NCI-H345 treated with DMSO at 0.1 percent for 48 hours (cell line): ENCODE data around the gene PARVB.
"Not testable (repeated sequence)": the region's sequence is repeated elsewhere in the genome, so short reads cannot be mapped to it uniquely, and the experiment has no call there.

Experiments used
- DNase-seq: peaks from one replicate; lab custom pipeline; 2025; ENCODE audit not compliant: unreplicated experiment; lab: John Stamatoyannopoulos, UW

Gene PARVB

DNA sequence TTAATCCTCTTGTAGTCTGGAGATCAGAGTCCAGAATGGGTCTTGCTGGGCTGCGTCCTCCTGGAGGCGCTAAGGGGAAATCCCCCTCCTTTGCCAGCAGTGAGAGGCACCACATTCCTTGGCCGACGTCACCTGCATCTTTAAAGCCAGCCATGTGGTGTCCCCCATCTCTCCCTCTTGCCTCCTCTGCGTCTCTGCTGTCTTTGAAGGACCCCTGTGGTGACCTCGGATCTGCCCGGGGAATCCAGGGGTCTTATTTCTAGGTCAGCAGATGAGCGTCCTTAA lies 27.2 kb upstream of the PARVB start:
- DNase-seq, result no peak

DNA sequence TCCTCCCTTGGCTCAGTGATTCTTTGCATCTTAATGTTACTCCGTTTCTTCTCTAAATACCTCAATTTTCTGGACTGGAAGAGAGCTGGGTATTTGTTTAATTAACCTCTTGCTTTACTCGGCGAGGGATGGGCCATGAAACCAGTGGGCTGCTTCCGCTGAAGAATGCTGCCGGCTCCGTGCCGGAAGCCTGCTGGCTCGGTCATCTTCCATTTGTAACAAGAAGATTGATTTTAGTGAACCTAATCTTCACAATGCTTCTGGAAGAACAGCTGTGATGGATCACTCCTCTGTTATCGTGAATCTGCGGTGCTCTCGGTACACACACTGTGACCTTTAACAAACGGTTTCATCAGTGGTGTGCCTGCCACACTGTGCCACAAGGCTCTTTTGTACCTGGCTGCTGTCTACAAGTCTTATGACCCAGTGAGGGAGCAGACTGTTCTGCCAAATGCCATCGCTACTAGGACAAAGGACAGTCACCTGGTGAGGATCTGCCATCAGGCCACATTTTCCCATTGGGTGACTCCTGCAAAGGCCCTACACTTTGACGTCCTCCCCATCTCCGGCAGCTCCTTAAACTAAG lies 25.3 kb upstream of the PARVB start:
- no peak for DNase-seq

DNA sequence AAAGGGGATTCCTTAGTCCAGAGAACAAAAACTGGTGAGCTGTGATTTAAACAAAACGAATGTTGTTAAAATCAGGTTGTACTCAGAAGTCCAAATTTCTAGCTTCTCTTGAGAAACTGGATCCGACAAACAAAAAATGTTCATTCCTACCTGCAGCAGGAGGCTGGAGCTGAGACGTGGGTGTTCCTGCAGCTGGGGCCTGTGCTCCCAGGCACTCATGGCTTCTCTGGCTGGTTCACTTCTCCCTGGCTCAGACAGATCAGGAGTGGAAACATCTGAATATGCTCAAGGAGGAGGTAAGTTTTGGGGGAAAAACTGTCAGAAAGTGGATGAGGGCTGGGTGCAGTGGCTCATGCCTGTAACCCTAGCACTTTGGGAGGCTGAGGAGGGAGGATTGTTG lies 24.7 kb upstream of the PARVB start:
- no peak for DNase-seq

DNA sequence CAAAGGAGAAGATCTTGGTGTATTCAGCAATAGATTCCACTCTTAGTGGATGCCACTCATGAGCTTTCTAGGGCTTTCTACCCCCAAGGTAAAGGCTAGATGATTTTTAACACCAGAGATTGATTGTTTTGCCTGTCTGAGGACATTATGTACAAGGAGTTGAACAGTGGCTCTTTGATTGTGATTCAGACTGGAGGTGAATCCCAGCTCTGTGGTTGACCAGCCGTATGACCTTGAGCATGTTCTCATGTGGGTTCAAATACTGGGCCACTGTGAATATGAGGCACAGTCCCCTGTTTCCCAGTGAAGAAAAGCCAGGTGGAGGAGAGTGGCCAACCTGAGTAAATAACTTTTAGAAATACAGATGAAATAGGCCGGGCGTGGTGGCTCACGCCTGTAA lies 24.0 kb upstream of the PARVB start:
- no peak for DNase-seq

DNA sequence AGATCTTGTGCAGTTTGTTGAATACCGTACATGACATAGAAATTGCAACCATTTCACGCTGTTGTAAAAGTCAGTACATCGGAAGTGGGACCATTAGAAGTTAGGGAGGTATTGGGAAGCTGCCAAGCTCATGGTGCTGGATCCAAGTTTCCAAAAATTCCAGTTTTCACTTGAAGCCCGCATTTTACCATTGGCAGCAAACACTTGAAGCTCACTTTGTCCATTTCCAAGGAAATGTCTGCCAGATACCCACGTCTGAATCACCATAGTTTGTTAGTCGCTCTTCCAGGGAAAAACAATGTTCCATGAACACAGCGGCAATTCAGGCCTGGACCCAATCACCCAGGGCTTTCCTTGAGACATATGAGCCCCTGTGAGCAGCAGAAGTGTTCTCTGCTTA lies 22.6 kb upstream of the PARVB start:
- no peak for DNase-seq

DNA sequence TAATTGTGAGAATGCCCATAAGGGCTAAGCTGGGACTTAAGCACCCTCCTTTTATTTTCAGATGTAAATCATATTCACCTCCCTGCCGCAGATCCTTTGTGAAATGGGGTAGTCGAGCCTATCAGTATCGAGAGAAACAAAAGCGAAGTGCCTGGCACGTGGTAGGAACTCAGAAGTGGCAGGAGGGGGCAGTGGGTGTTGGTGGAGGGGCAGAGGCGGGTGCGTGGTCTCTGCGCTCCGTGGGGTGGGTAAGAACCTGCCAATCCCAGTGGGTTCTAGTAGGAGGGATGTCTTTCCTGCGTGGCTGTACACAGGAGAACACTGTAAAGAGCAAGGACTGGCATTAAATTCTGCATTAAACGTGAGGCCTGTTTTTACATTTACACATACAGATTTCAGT lies 21.8 kb upstream of the PARVB start:
- no peak for DNase-seq

DNA sequence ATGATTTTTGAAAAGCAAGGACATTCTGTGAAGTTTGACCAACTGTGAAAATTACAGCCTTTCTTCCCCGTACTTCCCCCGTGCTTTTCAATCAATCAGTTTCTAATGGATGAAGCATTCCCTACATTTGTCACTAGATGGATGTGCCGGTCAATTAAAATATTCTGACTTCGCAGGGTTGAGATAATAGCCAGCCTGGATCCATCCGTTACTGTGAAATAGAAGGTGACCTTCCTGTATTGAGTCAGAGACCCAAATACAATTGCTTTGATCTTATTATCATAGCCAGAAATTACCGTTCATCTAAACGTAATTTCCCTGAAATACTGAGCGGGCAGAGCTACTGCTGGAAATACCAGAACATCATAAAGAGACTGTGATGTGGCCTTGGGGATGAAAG lies 21.1 kb upstream of the PARVB start:
- DNase-seq, result no peak

DNA sequence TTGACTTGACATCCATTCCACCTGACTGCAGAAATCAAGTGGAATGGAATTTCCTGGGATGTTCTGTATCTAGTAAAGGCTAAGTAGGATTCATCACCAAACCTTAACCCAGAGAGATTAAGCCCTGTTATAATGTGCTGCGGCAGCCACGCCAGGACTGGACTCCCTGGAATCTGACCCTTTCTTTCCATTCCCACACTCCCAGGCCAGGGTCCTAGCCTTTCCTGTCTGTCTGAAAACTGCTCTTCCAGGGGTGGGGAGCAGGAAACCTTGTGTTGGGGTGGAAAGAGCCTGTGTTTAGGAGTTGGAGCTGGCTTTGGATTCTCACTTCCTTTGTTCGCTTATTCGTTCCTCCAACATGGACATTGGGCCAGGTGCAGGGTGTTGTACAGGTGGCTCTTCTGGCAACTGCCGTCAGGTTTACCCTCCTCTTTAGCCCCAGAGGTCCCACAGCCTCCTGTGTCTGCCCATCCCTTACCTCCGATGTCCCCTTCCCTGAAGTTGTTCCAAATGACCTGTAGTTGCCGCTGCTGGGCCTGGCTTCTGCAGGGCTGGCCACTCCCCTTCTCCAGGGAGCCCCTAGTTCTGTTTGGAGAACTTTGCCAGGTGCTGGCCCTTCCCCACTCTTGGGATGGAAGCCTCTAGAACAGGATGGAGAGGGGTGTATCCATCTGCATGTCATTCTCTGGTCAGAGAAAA lies 20.5 kb upstream of the PARVB start:
- no peak for DNase-seq

DNA sequence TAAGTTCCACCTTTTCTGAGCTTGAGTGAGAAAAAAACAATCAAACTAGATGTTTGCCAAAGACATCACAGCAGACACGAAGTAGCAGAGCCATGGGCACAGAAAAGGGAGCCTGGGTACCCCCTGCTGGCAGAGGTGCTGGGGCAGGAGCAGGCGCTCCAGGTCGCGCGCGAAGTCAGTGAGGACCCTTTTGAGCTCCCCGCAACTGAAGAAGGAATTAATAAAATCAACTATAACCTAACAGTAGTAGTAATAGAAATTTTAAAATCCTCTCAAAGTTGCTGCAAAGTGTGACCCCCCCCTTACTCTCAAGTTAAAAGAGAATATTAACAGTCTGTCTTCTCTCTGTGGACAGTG lies 20.0 kb upstream of the PARVB start:
- no peak for DNase-seq

DNA sequence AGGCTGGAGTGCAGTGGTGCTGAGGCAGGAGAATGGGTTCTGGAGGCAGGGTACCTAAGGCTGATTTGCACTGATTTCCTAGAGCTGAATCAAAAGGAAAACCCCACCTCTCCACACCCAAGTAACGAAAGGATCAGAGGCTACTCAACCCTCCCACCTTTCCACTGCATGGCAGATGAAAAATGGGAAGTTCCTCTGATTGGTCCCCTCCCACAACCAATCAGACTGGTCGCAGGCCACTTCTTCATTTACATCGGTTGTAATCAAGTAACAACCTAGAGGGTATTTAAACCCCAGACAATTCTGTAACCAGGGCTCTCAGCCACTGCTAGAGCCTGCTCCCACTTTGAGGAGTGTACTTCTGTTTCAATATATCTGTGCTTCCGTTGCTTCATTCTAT lies 18.6 kb upstream of the PARVB start:
- no peak for DNase-seq

DNA sequence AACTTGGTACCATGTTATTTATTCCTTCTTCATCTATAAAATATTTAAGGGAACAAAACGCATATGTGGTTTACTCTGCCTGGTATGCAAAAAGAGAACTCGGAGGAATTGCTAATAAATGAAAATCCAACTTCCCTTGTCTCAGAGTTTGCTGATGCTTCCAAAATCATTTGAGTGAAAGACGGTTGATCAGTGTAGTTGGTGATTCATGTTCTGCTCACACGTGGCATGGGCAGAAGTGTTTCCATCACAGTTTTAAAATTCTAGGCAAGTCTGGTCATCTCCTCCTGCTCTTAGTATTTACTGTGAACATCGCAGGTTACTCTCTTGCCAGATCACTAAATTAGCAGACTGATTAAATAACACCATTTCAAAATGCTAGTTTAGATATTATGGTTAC lies 11.9 kb upstream of the PARVB start:
- no peak for DNase-seq

DNA sequence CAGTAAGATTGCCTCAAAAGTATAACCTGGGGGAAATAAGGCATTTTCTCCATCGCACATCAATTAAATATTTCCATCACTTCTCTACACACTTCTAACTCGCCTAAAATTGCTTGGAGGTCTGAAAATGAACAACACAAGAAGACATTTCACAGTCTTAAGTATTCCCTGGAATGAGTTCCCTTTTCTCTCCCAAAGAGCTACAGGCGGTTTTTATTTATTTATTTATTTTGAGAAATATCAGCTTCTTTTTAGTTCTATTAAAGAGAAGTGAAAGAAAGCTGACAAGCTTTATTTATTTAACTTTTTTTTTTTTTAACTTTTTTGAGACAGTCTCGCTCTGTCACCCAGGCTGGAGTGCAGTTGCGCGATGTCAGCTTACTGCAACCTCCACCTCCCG lies 11.5 kb upstream of the PARVB start:
- no peak for DNase-seq

DNA sequence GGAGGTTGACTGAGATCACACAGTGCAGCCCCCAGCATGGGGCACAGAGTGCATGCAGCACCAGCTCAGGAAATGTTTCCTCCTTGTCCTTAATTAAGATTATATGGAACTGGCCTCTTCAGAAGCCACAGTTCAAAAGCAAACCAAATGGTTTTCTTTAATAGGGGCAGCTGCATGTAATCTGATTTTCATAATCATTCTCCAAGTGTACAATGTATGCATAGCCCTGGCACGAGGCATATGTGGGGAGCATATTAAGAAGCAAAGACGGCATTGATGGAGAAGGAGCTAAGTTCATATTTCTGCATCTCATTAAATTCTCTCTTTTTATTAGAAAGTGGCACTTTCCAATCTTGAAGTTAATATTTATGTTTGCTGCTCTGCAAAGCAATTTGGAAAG lies 9.9 kb upstream of the PARVB start:
- no peak for DNase-seq

DNA sequence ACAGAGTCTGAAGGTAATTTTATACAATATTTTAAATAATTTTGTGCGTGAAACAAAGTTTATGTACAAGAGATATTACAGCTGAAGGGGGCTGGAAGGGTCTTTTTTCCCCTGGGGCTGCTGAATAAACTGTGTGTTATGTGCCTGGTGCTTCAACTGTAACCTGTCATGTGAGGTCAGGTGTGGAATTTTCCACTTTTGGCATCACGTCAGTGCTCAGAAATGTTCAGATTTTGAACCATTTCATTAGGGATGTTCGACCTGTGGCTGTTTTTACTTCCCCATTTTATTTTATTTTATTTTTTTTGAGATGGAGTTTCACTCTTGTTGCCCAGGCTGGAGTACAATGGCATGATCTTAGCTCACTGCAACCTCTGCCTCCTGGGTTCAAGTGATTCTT lies 7.5 kb upstream of the PARVB start:
- not testable (repeated sequence) for DNase-seq

DNA sequence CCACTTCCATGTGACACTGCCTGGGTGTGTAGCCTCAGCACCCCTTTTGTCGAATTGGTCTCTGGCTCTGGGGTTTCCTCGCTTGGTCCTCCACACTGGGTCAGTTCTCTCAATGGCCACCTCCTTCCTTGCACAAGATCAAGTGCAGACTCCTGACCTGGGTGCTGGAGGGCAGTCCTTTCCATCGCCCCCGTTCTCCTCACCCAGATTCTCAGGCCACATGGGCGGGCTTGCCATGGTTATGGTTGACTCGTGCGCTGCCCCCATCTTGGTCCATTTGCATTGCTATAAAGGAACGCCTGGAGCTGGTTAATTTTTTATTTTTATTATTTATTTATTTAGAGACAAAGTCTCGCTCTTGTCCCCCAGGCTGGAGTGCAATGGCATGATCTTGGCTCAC lies 5.5 kb upstream of the PARVB start:
- DNase-seq, result no peak

DNA sequence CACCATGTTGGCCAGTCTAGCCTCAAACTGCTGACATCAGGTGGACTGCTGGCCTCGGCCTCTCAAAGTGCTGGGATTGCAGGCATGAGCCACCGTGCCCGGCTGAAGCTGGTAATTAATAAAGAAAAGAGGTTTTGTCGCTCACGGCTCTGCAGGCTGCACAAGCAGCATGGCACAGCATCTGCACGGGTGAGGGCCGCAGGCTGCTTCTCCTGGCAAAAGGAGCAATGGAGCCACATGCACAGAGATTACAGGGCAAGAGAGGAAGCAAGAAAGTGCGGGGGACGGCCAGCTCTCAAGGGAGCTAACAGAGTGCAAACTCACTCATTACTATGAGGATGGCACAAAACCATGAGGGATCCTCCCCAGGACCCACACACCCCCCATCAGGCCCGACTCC lies 4.7 kb upstream of the PARVB start:
- no peak for DNase-seq

DNA sequence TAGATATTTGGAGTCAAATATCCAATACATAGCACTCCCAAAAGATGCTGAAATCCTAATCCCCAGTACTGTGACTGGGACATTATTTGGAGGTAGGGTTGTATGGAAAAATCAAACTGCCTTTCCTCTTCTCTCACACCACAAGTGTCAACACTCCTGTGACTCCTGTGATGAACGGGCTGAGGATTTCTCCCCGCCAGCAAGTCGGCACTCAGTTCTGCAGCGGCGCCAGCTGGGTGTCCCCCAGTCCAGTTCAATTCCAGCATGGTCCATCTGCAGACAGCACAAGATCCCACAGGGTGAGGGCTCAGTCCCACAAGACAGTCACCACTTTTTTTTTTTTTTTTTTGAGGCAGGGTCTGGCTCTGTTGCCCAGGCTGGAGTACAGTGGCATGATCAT lies 4.3 kb upstream of the PARVB start:
- no peak for DNase-seq

DNA sequence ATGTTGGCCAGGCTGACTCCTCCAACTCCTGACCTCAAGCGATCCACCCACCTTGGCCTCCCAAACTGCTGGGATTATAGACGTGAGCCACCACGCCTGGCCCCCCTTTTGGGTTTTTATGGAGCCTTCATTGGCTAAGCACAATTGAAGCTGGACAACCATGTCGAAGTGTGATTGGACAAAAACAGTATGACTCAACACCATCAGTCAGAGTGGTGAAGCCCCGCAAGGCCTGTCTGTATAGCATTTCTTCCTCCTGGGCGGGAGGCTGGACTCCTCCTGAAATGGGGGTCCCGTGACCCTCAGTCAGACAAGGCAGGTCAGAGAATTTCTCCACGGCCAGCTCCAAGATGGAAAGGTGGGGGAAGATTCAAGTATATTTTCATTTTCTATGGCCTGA lies 3.1 kb upstream of the PARVB start:
- DNase-seq, result no peak

DNA sequence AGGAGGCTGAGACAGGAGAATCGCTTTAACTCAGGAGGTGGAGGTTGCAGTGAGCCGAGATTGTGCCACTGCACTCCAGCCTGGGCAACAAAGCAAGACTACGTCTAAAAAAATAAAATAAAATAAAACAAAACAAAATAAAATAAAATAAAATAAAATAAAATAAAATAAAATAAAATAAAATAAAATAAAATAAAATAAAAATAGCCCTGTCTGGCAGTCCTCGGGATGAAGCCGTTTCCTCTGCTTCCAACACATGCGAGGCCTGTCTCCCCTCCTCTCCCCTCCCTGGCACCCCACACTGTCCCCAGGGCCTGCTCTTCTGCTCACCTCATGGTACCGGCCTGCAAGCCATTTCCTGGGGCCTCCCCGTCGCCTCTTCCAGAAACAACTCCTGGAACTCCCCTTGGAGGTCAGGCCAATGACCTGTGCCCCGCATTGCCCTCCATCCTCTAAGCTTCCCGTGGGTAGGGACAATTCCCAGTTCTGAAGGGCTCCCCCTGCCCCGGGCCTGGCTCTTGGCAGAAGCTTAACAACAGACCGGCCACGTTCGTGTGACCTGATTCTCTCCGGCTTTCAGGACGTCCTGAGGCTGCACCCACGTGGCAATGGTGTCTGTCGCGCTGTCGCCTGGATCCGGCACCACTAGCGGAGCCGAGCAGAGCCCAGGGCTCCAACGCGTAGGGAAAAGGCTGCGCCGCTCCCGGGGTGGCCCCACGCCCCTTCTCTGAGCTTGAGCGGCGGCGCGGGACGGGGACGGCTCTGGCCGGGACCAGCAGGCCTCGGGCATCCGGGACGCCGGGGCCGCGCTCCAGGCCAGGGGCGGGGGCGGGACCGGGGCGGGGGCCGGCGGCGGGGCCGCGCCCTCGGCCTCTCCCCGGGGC lies 456 bp upstream of the PARVB start:
- DNase-seq, result no peak

DNA sequence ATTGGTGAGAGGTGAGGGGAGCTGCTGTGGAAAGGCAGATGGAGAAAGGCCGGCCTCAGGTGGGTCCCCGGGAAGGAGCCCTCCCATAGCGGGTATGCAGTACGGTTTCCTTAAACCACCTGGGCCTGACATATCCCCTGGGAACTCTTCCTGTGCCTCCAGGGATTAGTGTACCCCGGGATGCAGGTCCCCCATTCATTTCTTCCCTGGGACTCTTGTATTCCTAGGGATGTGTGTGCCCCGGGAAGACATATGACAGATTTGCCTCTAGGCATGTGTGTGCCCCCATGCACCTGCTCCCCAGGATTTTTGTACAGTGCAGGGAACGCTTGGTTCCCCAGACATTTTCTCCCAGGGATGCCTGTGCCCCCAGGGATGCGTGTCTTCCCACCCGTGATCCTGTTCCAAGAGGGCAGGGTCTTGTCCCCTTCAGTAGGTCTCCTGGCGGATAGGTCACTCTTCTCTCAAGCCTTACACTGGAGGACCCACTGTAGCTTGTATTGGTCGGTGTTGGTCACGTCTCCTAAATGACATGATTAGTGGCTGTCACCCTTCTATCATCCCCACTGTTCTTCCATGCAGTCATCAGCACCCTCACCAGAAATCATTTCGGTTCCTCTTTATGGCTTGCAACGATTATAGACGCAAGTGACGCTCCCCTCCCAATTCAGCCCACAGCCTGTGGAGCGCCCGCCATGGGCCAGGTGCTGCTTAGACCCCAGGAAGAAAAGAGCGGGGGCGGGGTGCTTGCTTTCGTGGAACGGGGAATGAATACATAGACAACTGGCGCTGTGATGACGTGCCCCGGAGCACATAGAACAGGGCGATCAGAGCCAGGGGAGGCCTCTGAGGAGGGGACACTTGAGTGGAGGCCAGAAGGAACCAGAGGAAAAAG lies 1.3 kb downstream of the PARVB start:
- no peak for DNase-seq

DNA sequence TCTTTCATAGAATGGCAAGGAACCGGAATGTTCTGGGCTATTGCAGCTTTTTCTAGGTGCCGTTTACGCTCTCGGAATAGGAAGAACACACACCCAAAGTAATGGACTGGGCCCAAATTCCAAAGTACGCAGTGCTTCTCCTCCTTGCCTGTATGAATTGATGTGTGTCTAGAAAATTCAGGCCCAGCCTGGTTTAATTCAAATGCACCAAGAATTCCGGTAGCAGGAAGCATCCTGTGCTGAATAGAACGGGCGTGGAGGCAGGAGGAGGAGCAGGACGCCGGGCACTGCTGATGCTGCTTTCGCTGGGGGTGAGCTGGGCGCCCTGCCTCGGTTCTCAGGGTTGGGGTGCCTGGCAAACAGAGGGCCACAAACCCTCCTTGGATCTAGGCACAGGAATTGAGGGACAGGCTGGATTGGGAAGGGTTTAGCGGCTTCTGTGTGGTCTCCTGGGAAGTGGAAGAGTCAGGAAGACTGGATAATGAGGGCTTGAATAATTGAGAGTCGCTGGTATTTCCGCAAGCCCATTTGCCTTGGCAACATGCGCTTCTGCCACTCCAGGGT lies 2.0 kb downstream of the PARVB start:
- DNase-seq, result no peak
